HG02970 (cell line): ENCODE results near the gene RABGAP1L.
"Not testable (repeated sequence)": the region's sequence is repeated elsewhere in the genome, so short reads cannot be mapped to it uniquely, and the experiment has no call there.

Experiments
- ATAC-seq: cut with Tn5 transposase; IDR thresholded peaks from one replicate; pipeline ENCODE4 v1.9.1; 2021; ENCODE audit warnings: mild to moderate bottlenecking, moderate library complexity, moderate number of reproducible peaks; ENCODE audit not compliant: unreplicated experiment, low FRiP score

RABGAP1L gene

GRCh38 chr1:174531751-174532150, 372.4 kb downstream of the RABGAP1L start:
- ATAC-seq, result no peak

- ATAC-seq, result no peak
Measured at GRCh38 chr1:174534789-174535188, 375.5 kb downstream of the RABGAP1L start.

GRCh38 chr1:174535207-174535606, 375.9 kb downstream of the RABGAP1L start:
- ATAC-seq, result no peak

GRCh38 chr1:174543421-174543820, 384.1 kb downstream of the RABGAP1L start:
- not testable (repeated sequence) for ATAC-seq

GRCh38 chr1:174550296-174550695, 391.0 kb downstream of the RABGAP1L start:
- no peak for ATAC-seq

- ATAC-seq, result no peak
Measured at GRCh38 chr1:174556392-174556791, 397.1 kb downstream of the RABGAP1L start.

GRCh38 chr1:174568551-174568950, 409.2 kb downstream of the RABGAP1L start:
- no peak for ATAC-seq

GRCh38 chr1:174569240-174569639, 409.9 kb downstream of the RABGAP1L start:
- no peak for ATAC-seq

GRCh38 chr1:174572771-174573170, 413.5 kb downstream of the RABGAP1L start:
- ATAC-seq, result no peak

- not testable (repeated sequence) for ATAC-seq
Measured at GRCh38 chr1:174576120-174576519, 416.8 kb downstream of the RABGAP1L start.

- ATAC-seq, result no peak
Measured at GRCh38 chr1:174577681-174578080, 418.4 kb downstream of the RABGAP1L start.

GRCh38 chr1:174580801-174581200, 421.5 kb downstream of the RABGAP1L start:
- no peak for ATAC-seq

GRCh38 chr1:174583316-174583715, 424.0 kb downstream of the RABGAP1L start:
- ATAC-seq, result no peak

- ATAC-seq, result no peak
Measured at GRCh38 chr1:174584071-174584470, 424.8 kb downstream of the RABGAP1L start.

GRCh38 chr1:174588618-174589017, 429.3 kb downstream of the RABGAP1L start:
- ATAC-seq, result not testable (repeated sequence)

GRCh38 chr1:174605198-174605597, 445.9 kb downstream of the RABGAP1L start:
- no peak for ATAC-seq

- no peak for ATAC-seq
Measured at GRCh38 chr1:174606471-174606870, 447.2 kb downstream of the RABGAP1L start.

GRCh38 chr1:174617905-174618304, 458.6 kb downstream of the RABGAP1L start:
- ATAC-seq, result not testable (repeated sequence)

- ATAC-seq, result no peak
Measured at GRCh38 chr1:174623324-174624035, 464.2 kb downstream of the RABGAP1L start.

- ATAC-seq, result no peak
Measured at GRCh38 chr1:174626031-174627025, 467.0 kb downstream of the RABGAP1L start.

- ATAC-seq, result no peak
Measured at GRCh38 chr1:174637487-174637886, 478.2 kb downstream of the RABGAP1L start.
